Measurements from ENCODE around the gene PHLPP1.

DNA sequence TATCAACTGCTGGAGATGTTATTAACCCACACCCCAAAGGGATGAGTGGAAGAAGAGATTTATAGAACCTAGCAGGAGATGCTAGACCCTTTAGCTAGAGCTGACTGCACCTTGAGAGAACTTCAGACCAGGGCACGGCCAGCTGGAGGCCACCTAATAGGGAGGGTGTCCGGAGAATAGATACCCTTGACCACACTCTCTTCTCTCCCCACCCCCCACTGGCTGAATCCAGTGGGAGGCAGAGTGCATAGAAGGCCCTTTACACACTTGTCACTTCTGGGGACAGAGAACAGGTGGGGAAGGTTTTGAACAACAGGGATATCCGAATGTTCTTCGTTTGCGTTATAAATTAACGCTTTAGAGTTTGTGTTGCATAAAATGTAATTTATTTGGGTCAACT, 84.6 kb downstream of the PHLPP1 start:
- TF ChIP-seq CTCF (IDR thresholded peaks at IDR 0.05) (no peak), POLR2A (IDR thresholded peaks at IDR 0.05) (no peak)

Data from stomach (tissue), 4 donors.